GM11168 (cell line): ENCODE data around the gene PRKCH.

ENCODE experiments used
- in situ Hi-C: fragments of 300-500 bp; cut with MboI; formaldehyde crosslinking; loops from one replicate; pipeline ENCODE4 v1.12.0; 2022; ENCODE audit warnings: low sequenced_read_pairs; ENCODE audit not compliant: unreplicated experiment

Gene PRKCH

GRCh38 chr14:61300754-61301153 is 20.6 kb upstream of the PRKCH start:
- in situ Hi-C loops: loop anchor here (25.0 kb wide), 1 partner anchor 137 kb away; no protein-coding TSS in a partner anchor

GRCh38 chr14:61304688-61305087 is 16.7 kb upstream of the PRKCH start:
- in situ Hi-C loops: loop anchor here (25.0 kb wide), 1 partner anchor 133 kb away; no protein-coding TSS in a partner anchor

GRCh38 chr14:61308198-61308597 is 13.2 kb upstream of the PRKCH start:
- in situ Hi-C loops: loop anchor here (25.0 kb wide), 1 partner anchor 129 kb away; no protein-coding TSS in a partner anchor

DNA sequence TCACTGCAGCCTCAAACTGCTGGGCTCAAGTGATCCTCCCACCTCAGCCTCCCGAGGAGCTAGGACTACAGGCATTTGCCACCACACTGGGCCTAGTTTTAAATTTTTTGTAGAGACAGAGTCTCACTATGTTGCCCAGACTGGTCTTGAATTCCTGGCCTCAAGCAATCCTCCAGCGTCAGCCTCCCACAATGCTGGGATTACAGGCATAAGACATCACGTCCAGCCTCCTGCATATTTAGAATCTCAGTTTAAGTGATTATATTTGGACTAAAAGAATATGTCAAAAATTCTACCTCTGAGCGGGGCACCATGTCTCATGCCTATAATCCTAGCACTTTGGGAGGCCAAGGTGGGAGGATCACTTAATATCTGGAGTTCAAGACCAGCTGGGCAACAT is 12.7 kb upstream of the PRKCH start:
- in situ Hi-C loops: loop anchor here (25.0 kb wide), 1 partner anchor 129 kb away; no protein-coding TSS in a partner anchor

GRCh38 chr14:61315313-61315712 is 6.1 kb upstream of the PRKCH start:
- in situ Hi-C loops: loop anchor here (25.0 kb wide), 1 partner anchor 122 kb away; no protein-coding TSS in a partner anchor

DNA sequence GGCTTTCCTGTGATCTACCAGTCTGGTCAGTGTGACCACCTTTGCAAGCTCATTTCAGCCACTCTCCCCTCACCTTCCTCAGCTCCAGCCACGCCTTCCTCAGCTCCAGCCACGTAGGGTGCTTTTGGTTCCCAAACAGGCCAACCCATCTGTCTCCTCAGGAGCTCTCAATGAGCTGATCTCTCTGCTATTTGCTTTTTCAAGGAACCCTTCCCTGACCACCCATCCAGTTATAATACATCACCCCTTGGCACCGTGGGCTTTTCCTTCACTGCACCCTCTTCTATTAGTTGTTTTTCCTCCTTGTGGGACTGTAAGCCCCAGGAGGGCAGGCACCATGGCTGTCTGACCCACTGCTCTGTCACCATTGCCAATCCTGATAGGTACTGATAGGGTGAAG is 2.3 kb upstream of the PRKCH start:
- in situ Hi-C loops: loop anchor here (25.0 kb wide), 1 partner anchor 118 kb away; no protein-coding TSS in a partner anchor

DNA sequence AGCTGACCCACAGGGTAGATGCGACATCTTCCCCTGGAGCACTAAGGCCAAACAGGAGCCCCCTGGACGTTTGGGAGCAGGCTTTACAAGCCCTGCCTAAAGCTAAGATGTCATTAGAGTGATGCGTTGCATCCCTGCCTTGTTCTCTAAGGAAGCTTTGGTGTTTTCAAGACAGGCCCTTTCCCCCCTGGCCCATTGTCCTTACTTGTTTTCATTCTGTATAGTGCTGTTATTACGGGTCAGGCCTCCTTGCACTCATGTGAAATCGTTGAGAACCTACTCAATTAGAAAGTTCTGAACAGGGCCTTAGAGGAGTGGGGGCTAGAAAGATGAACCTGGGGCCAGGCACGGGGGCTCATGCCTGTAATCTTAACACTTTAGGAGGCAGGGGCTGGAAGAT is 1.7 kb upstream of the PRKCH start:
- in situ Hi-C loops: loop anchor here (25.0 kb wide), 1 partner anchor 118 kb away; no protein-coding TSS in a partner anchor

DNA sequence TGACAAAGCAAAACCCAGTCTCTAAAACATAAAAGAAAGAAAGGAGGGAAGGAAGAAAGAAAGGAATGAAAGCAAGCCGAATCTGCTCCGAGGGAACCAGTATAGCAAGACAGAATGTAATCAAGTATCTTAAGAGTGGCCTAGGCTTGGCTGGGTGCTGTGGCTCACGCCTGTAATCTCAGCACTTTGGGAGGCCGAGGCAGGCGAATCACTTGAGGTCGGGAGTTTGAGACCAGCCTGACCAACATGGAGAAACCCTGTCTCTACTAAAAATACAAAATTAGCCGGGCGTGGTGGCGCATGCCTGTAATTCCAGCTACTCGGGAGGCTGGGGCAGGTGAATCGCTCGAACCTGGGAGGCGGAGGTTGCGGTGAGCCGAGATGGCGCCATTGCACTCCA is 1.2 kb upstream of the PRKCH start:
- in situ Hi-C loops: loop anchor here (25.0 kb wide), 1 partner anchor 117 kb away; no protein-coding TSS in a partner anchor

- in situ Hi-C loops: loop anchor here (25.0 kb wide), 1 partner anchor 116 kb away; no protein-coding TSS in a partner anchor
Measured at GRCh38 chr14:61320806-61321384, 484 bp upstream of the PRKCH start.

- in situ Hi-C loops: loop anchor here (25.0 kb wide), 1 partner anchor 115 kb away; no protein-coding TSS in a partner anchor
Measured at GRCh38 chr14:61322011-61322798, 826 bp downstream of the PRKCH start.

GRCh38 chr14:61322799-61323290 is 1.5 kb downstream of the PRKCH start:
- in situ Hi-C loops: loop anchor here (25.0 kb wide), 1 partner anchor 114 kb away; no protein-coding TSS in a partner anchor

GRCh38 chr14:61323970-61324369 is 2.6 kb downstream of the PRKCH start:
- in situ Hi-C loops: loop anchor here (25.0 kb wide), 1 partner anchor 113 kb away; no protein-coding TSS in a partner anchor

GRCh38 chr14:61325166-61325565 is 3.8 kb downstream of the PRKCH start:
- in situ Hi-C loops: no loop called here

DNA sequence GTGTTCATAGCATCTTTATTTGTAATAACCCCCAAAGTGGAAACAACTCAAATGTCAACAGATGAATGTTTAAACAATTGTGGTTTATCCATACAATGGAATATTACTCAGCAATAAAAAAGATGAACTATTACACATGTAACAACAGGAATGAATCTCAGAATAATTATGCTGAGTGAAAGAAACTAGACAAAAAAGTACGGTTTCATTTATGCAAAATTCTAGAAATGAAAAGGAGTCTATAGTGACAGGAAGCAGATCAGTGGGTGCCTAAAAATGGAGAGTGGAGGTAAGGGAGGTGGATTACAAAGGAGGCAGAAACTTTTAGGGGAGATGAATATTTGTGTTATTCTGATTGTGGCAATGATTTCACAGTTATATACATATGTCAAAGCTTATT is 4.8 kb downstream of the PRKCH start:
- in situ Hi-C loops: no loop called here

DNA sequence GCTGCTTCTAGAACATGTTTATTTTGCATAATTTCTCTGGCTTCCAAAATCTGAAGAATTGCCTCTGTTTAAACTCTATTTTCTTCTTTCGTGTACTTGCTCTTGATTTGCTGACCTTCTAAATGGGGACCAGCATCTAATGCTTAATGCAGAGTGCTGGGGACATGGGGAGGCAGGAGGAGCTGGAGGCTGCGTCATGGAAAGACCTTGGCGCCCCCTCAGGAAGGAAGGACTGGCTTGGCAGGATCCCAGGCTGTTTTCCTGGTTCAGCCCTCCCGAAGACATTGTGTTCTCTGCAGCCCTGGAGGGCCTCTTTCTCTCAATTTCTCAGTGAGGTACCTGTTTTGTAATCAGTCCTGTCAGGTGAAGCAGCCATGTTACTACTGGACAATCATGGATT is 5.5 kb downstream of the PRKCH start:
- in situ Hi-C loops: no loop called here

DNA sequence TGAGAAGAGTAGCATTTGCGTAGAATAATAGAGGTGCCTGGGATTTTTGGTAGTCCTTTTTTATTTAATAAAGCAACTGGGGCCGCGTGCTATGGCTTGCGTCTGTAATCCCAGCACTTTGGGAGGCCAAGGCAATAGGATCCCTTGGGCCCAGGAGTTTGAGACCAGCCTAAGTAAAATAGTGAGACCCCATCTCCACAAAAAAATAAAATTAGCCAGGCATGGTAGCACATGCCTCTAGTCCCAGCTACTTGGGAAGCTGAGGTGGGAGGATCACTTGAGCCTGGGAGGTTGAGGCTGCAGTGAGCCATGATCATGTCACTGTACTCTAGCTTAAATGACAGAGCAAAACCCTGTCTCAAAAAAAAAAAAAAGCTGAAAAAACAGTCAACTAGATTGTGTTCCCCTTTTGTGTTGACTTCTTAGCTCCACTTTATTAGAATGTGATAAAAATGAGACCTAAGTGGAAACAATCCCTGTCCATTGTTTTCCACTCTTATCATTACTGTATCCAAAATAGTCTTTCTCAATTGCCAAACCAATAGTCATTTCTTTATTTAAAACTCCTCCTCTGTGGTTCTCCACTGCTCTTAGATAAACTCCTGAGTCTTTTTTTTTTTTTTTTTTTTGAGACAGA is 7.4 kb downstream of the PRKCH start:
- in situ Hi-C loops: no loop called here

DNA sequence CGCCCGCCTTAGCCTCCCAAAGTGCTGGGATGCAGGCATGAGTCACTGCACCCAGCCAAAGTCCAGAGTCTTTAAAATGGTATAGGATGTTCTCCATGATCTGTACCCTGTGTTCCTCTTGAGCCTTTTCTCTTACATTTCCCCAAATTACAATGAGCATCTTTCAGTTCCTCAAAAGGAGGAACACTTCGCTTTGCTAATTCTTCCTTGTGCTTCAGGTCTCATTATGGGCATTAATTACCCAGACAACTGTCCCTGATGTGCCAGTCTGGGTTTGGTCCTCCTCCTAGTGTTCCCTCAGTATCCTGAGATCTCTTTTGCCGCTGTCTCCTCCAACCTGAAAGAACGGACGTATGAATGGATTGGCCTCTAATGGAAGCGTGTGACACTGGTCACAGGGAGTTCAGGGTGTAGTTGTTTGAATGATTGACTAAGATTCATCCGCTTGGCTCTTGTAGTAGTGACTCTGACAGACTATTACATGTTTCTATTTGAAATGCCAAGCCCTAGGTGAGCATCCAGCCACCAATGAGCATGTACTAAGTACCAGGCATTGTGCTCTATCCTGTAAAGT is 8.2 kb downstream of the PRKCH start:
- in situ Hi-C loops: no loop called here

- in situ Hi-C loops: no loop called here
Measured at GRCh38 chr14:61330511-61330910, 9.1 kb downstream of the PRKCH start.

GRCh38 chr14:61331992-61332657 is 10.7 kb downstream of the PRKCH start:
- in situ Hi-C loops: no loop called here

GRCh38 chr14:61332658-61333029 is 11.3 kb downstream of the PRKCH start:
- in situ Hi-C loops: no loop called here
